HEK293T (cell line): ENCODE results near the gene GPR151.

Experiments used
- ARNT ChIP-seq: fragments of 450-650 bp; IDR thresholded peaks from 2 replicates; pipeline ENCODE4 v1.6.1; 2017; ENCODE audit warnings: mild to moderate bottlenecking
- BHLHE40 ChIP-seq: fragments of 450-650 bp; IDR thresholded peaks from 2 replicates; pipeline ENCODE4 v1.6.1; 2016; ENCODE audit warnings: mild to moderate bottlenecking, moderate library complexity, borderline replicate concordance
- CTBP1 ChIP-seq: fragments of 450-650 bp; IDR thresholded peaks from 2 replicates; pipeline ENCODE4 v1.6.1; 2016; ENCODE audit warnings: borderline replicate concordance
- ELF4 ChIP-seq: fragments of 450-650 bp; IDR thresholded peaks from 2 replicates; pipeline ENCODE4 v1.6.1; 2017; ENCODE audit warnings: antibody characterized with exemption
- FOXA1 ChIP-seq: fragments of 450-650 bp; IDR thresholded peaks from 2 replicates; pipeline ENCODE4 v1.6.1; 2016; ENCODE audit warnings: mild to moderate bottlenecking
- FOXM1 ChIP-seq: fragments of 450-650 bp; IDR thresholded peaks from 2 replicates; pipeline ENCODE4 v1.6.1; 2017; ENCODE audit warnings: mild to moderate bottlenecking, borderline replicate concordance
- HDGF ChIP-seq: fragments of 450-650 bp; IDR thresholded peaks from 2 replicates; pipeline ENCODE4 v1.6.1; 2017; ENCODE audit warnings: antibody characterized with exemption, borderline replicate concordance
- LEF1 ChIP-seq: fragments of 450-650 bp; IDR thresholded peaks from 2 replicates; pipeline ENCODE4 v1.6.1; 2017; ENCODE audit warnings: mild to moderate bottlenecking, borderline replicate concordance
- PKNOX1 ChIP-seq: fragments of 450-650 bp; IDR thresholded peaks from 2 replicates; pipeline ENCODE4 v1.6.1; 2016
- SP1 ChIP-seq: fragments of 450-650 bp; IDR thresholded peaks from 2 replicates; pipeline ENCODE4 v1.6.1; 2017
- SUZ12 ChIP-seq: fragments of 450-650 bp; IDR thresholded peaks from 2 replicates; pipeline ENCODE4 v1.6.1; 2016; ENCODE audit warnings: mild to moderate bottlenecking
- TARDBP ChIP-seq: fragments of 450-650 bp; IDR thresholded peaks from 2 replicates; pipeline ENCODE4 v1.6.1; 2016
- ZNF384 ChIP-seq: fragments of 450-650 bp; IDR thresholded peaks from 2 replicates; pipeline ENCODE4 v1.6.1; 2016

GRCh38 chr5:146520731-146521130, 4.7 kb upstream of the GPR151 start:
- TF ChIP-seq ARNT: no peak
- no peak for TF ChIP-seq FOXM1
- no peak for TF ChIP-seq TARDBP
- TF ChIP-seq CTBP1: no peak
- no peak for TF ChIP-seq LEF1
- TF ChIP-seq SP1: no peak
- no peak for TF ChIP-seq SUZ12
- TF ChIP-seq FOXA1: no peak
- TF ChIP-seq ZNF384: no peak
- no peak for TF ChIP-seq ELF4
- no peak for TF ChIP-seq PKNOX1
- TF ChIP-seq BHLHE40: no peak
- no peak for TF ChIP-seq HDGF
